Stimulated activated CD4-positive, alpha-beta T cell treated with anti-CD3 and anti-CD28 coated beads, Interleukin-1b, Interleukin-23, amount 100 ng/mL, for 1 hour (primary cell): Measurements from ENCODE around the gene ARID1B.

Experiments used
- DNase-seq, 2 donors: peaks; one replicate each; pipeline ENCODE4 v3.0.0-alpha.2; 2020; ENCODE audit warnings: low read depth in 2 of 2

ARID1B gene

GRCh38 chr6:157240960-157241311, 463.8 kb downstream of the ARID1B start:
- DNase-seq, result no peak

DNA sequence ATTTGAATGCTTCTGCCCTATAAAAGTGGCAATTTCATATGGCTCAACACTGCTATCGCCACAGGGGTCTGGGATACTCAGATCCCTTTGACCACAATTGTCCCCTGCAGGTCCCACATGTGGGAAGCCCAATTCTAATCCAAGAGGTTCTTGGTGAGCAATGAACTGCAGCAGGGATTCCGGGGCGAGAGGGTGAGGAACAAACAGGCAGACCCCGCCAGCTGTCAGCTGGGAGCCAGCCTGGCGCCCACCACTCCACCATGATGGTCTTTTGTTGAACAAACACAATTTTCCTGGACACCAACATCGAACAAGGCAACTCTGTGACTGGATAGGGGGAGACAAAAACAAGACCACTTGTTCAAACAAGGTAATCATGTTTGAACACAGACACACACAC, 465.6 kb downstream of the ARID1B start:
- no peak for DNase-seq

GRCh38 chr6:157244175-157244574, 467.0 kb downstream of the ARID1B start:
- no peak for DNase-seq

- no peak for DNase-seq
Observed at GRCh38 chr6:157244780-157245179, 467.6 kb downstream of the ARID1B start.

DNA sequence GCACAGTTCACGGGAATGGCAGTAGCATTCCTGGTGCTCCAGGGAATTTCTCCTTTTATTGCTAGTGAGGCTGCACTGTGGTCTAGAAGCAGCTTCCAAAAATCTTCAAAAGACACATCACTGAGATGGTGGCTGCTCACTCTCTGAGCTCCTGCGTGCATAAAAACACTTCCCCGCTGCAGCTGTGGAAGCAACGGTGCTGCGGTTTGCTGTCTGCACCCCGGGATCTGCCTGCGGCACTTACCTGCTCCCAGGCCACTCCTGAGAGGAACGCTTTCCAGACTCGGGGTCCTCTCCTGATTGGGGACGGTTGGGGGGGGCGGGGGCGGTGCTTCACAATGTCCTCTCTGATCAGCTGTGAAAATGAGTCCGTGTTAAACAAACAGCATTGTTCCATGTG, 468.3 kb downstream of the ARID1B start:
- no peak for DNase-seq

GRCh38 chr6:157246048-157246630, 469.0 kb downstream of the ARID1B start:
- DNase-seq, result no peak

DNA sequence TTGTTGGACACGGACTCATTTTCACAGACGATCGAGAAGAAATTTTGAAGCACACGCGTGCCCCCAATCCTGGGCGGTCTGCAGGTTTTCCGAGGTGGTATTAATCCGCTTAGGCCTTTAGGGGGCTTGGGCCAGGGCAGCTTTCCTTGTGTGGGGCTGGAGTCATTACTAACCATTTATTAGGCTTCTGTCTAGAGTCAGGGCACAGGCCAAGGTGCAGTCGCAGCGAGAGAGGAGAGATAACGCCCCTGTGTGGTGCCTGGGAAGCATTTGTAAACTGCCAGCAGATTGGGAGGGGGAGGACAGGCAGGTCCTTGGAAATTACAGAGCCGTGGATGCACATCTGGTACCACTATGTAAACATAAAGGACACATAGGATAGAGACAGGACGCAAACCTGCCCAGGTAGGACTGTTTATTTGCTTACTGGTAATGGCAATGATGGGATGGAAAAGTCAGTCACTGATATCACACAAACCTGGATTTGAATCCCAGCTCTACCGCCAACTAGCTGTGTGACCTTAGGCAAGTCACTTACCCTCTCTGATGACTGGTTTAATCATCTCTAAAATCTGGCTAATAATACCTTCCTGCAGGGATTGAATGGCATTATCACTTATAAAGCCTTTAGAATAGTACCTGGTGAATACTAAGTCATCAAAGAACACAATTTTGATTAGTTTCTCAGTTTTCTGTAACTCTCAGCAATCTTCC, 469.8 kb downstream of the ARID1B start:
- DNase-seq, result no peak

- DNase-seq, result no peak
Observed at GRCh38 chr6:157248264-157248663, 471.1 kb downstream of the ARID1B start.

DNA sequence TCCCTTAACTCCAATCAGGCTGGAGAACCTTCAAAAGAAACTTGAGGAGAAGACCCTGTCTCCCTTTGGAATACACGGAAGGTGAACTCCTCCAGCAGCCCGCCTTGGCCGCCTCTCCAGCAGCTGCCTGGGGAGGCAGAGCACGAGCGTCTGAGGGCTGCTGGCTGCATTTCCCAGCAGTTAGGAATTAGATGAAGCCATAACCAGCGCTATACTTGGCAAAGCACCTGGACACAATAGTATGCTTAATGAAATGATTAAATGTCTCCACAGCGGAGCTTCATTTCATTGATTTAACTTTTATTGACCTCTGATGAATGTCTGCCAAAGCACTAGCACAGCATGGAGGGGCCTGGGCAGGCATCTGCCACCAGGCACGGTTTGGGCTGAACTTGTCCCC, 472.6 kb downstream of the ARID1B start:
- no peak for DNase-seq

DNA sequence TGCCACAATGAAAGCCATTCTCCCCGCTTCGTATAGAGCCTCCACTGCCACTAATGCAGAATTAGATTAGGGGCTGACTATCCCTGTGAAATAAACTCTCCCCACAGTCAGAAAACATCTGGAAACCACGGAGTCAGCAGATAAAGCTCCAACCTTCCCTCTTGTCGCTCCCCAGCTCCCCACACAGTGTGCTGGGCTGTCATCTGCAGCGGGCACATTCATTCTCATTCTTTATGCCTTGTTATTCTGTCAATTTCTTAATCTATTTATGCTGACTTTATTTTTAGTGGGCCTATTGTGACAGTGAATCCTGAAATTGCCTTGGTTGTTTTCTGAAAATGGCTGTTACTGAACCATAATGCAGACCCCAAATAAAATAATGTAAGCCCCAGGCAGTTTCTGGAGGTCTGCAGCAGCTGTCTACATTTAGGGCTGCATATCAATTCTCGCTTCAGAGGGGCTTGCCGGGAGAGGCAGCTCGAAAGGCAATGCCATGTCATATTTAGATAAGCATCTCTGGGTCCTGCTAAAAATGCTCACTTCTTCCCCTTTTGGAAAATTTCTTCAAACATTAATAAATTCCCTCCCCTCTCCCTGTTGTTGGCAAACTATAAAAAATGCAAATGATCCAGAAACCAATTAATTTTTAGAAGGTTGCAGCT, 474.5 kb downstream of the ARID1B start:
- no peak for DNase-seq

DNA sequence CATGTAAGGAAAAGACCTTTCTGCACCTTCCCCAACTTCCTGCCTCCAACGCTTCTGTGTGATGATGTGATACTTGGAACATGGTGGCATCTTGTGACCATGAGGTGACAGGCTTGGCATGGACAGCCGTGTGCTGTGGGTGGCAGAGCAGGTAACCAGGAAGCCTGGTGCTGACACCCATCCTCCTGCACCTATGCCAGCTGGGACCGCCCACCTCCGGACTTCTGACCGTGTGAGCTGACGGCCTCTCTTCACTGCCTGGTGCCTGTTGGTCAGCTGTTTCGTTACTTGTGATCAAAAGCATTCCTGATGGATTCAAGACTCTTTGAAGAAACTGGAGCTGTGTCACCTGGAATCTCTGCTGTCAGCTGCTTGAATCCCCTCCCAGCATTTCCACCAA, 475.8 kb downstream of the ARID1B start:
- no peak for DNase-seq

- DNase-seq, result no peak
Observed at GRCh38 chr6:157253699-157254098, 476.5 kb downstream of the ARID1B start.

DNA sequence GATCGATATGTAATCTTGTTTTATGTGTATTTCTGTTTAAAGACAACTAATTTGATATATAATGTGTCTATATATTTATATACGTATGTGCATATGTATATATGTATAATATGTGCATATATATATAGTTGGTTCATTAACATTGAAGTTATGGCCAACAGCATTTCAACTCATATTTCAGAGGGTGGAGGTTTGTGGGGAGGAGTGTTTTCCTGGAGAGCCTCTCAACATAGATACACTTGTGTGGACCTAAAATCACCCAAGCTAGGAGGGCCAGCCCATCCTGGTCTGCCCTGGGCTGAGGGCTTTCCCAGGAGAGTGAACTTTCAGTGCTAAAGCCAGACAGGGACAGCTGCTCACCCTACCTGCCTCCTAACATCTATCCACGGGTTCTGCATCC, 477.4 kb downstream of the ARID1B start:
- no peak for DNase-seq

DNA sequence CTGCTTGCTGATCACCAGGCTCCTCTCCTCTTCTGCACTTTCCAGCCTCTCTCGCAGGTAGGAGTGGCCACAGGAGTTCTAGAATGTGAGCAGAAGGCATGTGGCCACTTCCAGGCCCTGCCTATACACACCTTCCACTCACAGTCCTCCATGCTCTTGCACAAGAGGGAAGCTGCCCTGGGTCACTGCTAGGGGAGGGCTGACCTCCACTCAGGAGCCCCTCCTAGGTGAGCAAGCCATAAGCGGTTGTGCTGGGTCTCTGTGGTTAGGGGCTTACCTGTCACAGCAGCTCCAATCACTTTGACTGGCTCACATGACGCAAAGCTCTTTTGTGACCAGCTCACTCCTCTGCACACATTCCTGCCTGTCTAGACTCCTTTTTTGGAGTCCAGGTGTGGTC, 477.9 kb downstream of the ARID1B start:
- DNase-seq, result no peak

- DNase-seq, result no peak
Observed at GRCh38 chr6:157258878-157259277, 481.7 kb downstream of the ARID1B start.

DNA sequence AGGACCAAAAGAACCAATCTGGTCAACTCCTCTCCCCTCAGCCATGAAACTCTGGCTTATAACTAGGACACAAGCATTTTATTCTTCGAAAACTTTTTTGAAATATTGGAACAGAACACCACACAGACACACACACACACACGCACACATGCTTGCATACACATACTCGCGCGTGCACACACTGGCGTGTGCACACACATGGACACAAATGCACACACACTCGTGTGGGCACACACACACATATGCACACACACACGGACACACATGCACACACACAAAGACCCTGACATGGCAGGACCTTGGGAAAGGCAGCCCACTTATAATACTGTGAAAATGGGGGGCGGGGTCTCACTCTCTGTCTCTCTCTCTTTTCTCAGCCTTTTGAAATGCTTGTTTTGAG, 482.3 kb downstream of the ARID1B start:
- no peak for DNase-seq
